RWPE1 (cell line): ENCODE results near the gene C8B.

Experiments
- CTCF ChIA-PET: fragments of 350-600 bp; sonication (Branson Sonifier 250); formaldehyde crosslinking; extraction: SDS; loops from one replicate; lab custom pipeline; 2021; lab: Yijun Ruan, JAX
- POLR2A ChIA-PET: fragments of 400-600 bp; formaldehyde crosslinking; extraction: SDS; loops from one replicate; lab custom pipeline; 2020; ENCODE audit warnings: antibody characterized with exemption; ENCODE audit not compliant: low non-redundant PET; lab: Yijun Ruan, JAX
- DNase-seq: peaks from one replicate; pipeline ENCODE4 v3.0.0; 2012; ENCODE audit warnings: low spot score
- H3K27ac ChIP-seq: fragments of 450-650 bp; 2 replicates; pipeline ENCODE4 v1.5.1; 2017
- TF ChIP-seq, protein P1 (sequence below): fragments of 450-650 bp; conservative IDR thresholded peaks from 2 replicates; pipeline ENCODE4 v1.5.1; 2017; ENCODE audit warnings: low read depth, mild to moderate bottlenecking

The C8B gene

DNA sequence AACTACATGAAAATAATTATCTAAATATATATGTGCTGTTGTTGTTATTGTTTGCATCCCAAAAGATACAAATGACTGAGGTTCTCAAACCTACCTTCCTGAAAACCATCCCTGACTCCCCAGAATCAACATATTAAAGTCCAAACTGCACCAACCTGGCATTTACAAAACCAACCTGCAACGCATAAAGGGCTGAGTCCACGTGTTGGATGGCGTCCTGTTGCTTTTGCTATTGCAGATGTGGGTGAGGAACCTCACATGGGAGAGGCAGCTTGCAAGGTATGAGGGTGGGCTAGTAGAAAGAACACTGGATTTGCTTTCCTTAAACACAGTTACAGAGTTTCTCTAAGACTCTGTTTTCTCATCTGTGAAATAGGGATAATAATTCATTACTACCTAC lies 1.5 kb upstream of the C8B start:
- TF ChIP-seq, protein P1, sequence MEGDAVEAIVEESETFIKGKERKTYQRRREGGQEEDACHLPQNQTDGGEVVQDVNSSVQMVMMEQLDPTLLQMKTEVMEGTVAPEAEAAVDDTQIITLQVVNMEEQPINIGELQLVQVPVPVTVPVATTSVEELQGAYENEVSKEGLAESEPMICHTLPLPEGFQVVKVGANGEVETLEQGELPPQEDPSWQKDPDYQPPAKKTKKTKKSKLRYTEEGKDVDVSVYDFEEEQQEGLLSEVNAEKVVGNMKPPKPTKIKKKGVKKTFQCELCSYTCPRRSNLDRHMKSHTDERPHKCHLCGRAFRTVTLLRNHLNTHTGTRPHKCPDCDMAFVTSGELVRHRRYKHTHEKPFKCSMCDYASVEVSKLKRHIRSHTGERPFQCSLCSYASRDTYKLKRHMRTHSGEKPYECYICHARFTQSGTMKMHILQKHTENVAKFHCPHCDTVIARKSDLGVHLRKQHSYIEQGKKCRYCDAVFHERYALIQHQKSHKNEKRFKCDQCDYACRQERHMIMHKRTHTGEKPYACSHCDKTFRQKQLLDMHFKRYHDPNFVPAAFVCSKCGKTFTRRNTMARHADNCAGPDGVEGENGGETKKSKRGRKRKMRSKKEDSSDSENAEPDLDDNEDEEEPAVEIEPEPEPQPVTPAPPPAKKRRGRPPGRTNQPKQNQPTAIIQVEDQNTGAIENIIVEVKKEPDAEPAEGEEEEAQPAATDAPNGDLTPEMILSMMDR, result no peak
- DNase-seq, result no peak
- POLR2A ChIA-PET, result no interaction called here
- CTCF ChIA-PET, result no interaction called here
- no peak overlapping the region for H3K27ac ChIP-seq

DNA sequence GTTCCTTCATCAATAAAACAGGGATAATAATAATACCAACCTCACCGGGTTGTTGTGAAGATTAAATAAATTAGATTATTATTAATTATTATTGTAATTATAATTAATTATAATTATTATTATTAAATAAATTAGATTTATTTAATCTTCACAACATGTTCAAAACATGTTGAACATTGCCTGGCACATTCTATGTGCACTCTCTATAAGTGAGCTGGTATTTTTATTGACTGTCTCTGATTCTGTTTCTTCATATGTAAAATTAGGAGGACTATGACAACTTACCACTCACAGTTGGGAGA lies 834 bp upstream of the C8B start:
- no peak for DNase-seq
- H3K27ac ChIP-seq, result no peak overlapping the region
- TF ChIP-seq, protein P1, result no peak
- ChIA-PET CTCF (no interaction called here), POLR2A (no interaction called here)

DNA sequence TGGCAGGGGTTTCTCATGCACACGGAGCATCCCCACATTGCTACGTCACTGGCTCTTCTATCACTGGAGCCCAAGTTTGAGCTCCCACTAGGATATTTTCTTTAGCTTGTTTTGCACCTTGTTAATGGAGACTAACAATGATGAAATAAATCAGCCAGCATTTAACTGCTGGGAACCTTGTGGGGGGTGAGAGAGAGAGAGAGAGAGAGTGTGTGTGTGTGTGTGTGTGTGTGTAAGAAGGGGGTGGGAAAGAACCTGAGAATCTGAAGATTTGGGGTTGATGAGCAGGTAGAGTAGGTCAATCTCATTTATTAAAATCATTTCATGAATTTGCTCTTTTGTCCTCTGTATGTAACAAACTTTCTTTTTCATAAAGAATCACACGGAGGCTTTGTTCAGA lies 624 bp downstream of the C8B start:
- POLR2A ChIA-PET, result no interaction called here
- TF ChIP-seq, protein P1, result no peak
- no peak for DNase-seq
- CTCF ChIA-PET, result no interaction called here
- H3K27ac ChIP-seq, result no peak overlapping the region

DNA sequence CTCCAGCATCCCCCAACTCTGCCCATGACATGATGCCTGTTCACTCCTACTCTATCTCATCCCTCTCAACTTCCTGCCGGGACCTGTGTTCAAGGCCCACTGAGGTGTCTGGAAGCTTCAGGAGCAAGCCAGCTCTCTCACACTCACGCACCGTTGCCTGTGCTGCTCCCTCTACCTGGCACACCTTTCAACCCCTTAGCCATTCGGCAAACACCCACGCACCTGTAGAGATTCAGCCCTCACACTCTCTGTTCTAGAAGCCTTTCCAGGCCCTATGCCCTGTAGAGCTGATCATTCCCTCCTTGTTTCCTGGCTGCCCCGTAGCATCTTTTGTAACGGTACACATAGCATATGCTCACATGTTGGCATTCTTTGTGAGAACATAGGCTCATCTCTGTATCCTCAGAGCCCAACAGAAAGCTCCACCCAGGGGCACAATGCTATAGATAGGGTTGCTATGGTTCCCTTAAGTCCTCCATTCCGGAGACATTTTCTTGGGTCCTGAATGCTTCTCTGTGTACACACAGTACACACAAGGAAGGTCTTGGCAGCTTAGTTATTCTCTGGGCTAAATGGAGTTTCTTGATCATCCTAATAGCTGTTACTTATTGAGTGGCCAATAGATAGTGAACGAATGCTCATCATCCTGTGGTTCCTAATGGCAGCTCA lies 1.3 kb downstream of the C8B start:
- ChIA-PET CTCF (no interaction called here), POLR2A (no interaction called here)
- H3K27ac ChIP-seq, result no peak overlapping the region
- TF ChIP-seq, protein P1, result no peak
- no peak for DNase-seq

DNA sequence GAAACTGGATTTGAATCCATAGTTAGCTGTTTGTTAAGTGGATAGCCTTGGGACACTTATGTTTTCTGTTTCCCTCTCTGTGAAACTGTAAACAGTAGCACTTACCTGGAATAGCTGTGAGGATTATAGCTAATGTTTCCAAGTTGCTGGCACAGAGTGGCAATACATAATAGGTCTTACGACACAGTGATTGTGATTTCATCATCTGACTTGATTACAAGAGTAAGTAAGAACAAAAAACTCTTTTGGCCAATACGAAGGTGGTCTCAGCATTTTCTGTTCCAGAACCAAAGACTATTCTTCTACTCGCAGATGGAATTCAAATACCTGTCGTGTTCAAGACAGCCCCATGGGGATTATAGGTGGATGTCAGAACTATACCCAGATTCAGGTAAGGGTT lies 2.1 kb downstream of the C8B start:
- no peak overlapping the region for H3K27ac ChIP-seq
- no peak for DNase-seq
- TF ChIP-seq, protein P1, result no peak
- ChIA-PET POLR2A (no interaction called here), CTCF (no interaction called here)

DNA sequence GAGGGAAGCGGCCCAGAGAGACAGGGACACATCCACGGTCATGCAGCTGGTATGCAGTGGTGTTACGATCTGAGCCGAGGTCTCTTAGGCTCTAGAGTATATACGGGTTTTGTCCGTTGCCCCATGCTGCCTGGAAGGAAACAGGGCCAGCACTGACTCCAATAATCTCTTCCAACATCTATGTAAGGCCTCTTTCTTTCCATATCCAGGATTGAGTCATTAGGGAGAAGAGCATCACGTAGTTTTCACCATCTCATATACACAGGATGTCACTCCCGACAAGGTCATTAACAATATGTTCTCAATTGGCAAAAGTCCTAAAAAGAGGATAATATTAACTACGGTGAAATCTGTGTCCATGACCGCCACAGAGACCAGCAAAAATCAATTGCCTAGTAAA lies 4.4 kb downstream of the C8B start:
- no peak for DNase-seq
- CTCF ChIA-PET, result no interaction called here
- TF ChIP-seq, protein P1, result no peak
- H3K27ac ChIP-seq, result no peak overlapping the region
- POLR2A ChIA-PET, result no interaction called here
